ENCODE data around the gene CGB5. TPM values are rescaled to one million over a fixed set of nuclear protein-coding genes. Genes with fewer than 3 reads are reported as not detected.

CGB5 gene
- total and polyA plus RNA-seq, 9 of the 15 experiments (the other 6 are each of a cell fraction or from before 2014, with no cell fraction given), result not detected

- TF ChIP-seq ARID3B (CRISPR knock-in tag; IDR thresholded peaks at IDR 0.05; ENCODE audit: borderline replicate concordance), result no peak
- no peak for TF ChIP-seq BMI1 (IDR thresholded peaks at IDR 0.05; ENCODE audit: low read length)
- no peak for TF ChIP-seq MCM7 (IDR thresholded peaks at IDR 0.05)
- TF ChIP-seq ZBTB11 (CRISPR knock-in tag; IDR thresholded peaks at IDR 0.05), result peak in 1 of 3 experiments; percentile 53; a peak in 1 of 6 replicates
- peak; percentile 92 for TF ChIP-seq NFE2 (IDR thresholded peaks at IDR 0.05; ENCODE audit: low read depth)
- no peak for TF ChIP-seq NR3C1 (CRISPR knock-in tag; IDR thresholded peaks at IDR 0.05)
- peak in 1 of 2 experiments; percentile 67; a peak in 1 of 4 replicates for TF ChIP-seq MLLT1 (IDR thresholded peaks at IDR 0.05)
- TF ChIP-seq ZNF3 (CRISPR knock-in tag; IDR thresholded peaks at IDR 0.05), result no peak
- TF ChIP-seq ZNF512 (tag; IDR thresholded peaks at IDR 0.05), result peak; percentile 82
- TF ChIP-seq HBP1 (CRISPR knock-in tag; IDR thresholded peaks at IDR 0.05), result no peak
- 0 out of 2 replicates have a peak, but pooled peaks have one; percentile 27 for TF ChIP-seq SUPT5H (IDR thresholded peaks at IDR 0.05)
- peak; percentile 59; the same call in 1 of the 2 replicates for TF ChIP-seq NKRF (IDR thresholded peaks at IDR 0.05; ENCODE audit: borderline replicate concordance)
- no peak for TF ChIP-seq KLF13 (tag; IDR thresholded peaks at IDR 0.05; ENCODE audit: borderline replicate concordance, low read depth)
- no peak for TF ChIP-seq ZFPM2 (CRISPR knock-in tag; IDR thresholded peaks at IDR 0.05)
Observed at GRCh38 chr19:49073514-49074378, 30.1 kb downstream of the CGB5 start (continued).

Measured in K562 (cell line).